Stromal cell of bone marrow (primary cell): ENCODE results near the gene DDHD1.
A peak's percentile ranks its signal among the peaks of the same experiment; 100 is the strongest.
"Not testable (repeated sequence)": the region's sequence is repeated elsewhere in the genome, so short reads cannot be mapped to it uniquely, and the experiment has no call there.

Experiments used
- DNase-seq: peaks from one replicate; pipeline ENCODE4 v3.0.0-alpha.2; 2012; ENCODE audit warnings: low read depth

Gene DDHD1

GRCh38 chr14:53108292-53109104, 44.6 kb downstream of the DDHD1 start:
- DNase-seq, result peak; percentile 17

- no peak for DNase-seq
These were observed 46.4 kb downstream of the DDHD1 start for GRCh38 chr14:53106768-53107167.

DNA sequence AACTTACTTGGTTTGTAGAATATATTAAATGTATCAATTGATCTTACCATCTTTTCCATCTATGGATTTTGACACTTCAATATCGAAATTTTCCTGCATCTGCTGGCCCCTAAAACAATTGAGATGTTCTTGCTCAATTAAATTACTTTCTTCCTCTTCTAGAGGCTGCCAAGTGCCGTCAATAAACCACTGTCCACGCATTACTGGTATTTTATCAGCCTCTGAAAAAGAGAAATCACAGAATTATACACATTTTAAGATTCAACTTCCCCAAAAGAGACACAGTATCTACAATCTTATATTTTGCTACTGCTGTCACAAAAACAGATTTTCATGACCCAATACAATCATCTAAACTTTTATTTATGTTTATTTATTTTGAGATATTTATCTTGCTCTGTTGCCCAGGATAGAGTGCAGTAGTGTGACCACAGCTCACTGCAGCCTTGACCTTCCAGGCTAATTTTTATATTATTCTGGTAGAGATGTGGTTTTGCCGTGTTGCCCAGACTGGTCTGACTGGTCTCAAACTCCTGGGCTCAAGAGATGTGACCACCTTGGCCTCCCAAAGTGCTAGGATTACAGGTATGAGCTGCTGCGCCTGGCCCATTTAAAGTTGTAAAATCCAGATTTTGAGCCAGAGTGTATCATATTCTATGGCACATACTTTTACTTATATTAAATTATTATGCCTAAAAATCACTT, 49.3 kb downstream of the DDHD1 start:
- no peak for DNase-seq

DNA sequence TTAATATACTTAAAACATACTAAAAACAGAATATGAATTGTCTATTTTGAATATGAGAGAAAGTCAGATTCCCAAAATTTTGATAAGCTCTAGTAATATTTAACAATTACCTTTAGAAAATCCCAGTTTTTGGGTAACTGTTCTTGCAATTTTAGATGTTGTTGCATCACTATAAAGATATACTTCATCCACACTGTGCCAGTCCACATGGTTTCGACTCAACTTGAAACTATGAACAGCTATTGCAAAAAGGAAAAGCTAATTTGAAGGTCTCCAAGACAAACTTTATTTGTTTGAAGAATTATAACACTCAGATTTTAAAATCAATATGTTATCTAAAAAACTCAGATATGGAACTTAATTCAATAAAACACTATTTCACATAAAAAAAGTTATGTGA, 59.9 kb downstream of the DDHD1 start:
- peak; percentile 43 for DNase-seq

DNA sequence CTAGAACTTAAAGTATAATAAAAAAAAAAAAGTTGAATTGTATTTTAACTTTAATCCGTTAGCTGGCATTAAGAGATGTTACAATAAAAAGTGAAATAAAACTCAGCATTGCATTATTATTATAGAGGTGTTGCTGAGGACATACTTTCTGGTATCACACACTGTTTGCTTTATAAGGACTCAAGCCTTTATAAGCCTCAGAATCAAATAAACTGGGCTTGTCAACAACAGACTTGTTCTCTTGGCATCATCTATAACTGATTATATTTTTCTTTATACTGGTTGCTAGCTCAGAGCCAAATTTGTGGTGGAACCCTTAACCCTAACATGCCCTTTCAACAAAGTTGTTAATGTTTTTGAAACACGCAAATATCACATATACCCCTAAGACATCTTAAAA, 62.3 kb downstream of the DDHD1 start:
- no peak for DNase-seq

- not testable (repeated sequence) for DNase-seq
These were observed 68.2 kb downstream of the DDHD1 start for GRCh38 chr14:53084954-53085353.

DNA sequence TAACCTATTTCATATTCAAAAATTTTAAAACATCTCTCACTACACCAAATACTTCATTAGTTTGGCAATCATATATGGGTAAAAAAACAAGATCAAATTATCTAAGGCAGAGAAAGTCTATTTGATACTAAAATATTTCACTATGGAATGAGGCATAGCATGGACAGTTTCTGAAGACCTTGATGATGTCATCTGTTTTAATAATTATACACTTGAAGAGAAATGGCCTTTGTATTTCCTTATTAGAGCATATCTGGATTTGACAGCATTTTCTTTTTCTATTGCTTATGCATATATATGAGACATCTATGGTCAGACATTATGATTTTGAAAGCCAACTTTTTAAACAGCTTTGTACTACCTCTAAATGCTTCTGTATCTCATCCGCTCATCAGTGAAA, 88.6 kb downstream of the DDHD1 start:
- no peak for DNase-seq

- no peak for DNase-seq
These were observed 90.3 kb downstream of the DDHD1 start for GRCh38 chr14:53062856-53063255.

DNA sequence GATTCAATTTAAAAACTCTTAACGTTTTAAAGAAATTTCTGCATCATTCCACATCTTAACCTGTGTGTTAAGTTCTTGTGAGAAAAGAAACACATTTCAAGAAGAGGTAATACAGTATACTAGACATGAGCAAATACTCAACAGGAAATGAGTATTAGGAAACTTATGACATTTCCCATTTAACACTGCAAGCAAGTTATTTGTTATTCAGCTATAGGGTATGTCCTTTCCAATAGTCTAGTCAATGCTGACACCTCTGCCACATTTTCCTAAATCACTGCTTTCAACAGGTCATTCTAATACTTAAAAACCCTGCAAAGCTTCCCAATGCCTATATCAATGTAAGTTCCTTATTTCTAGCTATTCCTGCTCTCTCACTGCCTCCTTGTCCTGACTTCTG, 93.1 kb downstream of the DDHD1 start:
- DNase-seq, result no peak

GRCh38 chr14:53055003-53055402, 98.1 kb downstream of the DDHD1 start:
- DNase-seq, result peak; percentile 59

- DNase-seq, result peak; percentile 81
These were observed 98.7 kb downstream of the DDHD1 start for GRCh38 chr14:53054457-53054856.

DNA sequence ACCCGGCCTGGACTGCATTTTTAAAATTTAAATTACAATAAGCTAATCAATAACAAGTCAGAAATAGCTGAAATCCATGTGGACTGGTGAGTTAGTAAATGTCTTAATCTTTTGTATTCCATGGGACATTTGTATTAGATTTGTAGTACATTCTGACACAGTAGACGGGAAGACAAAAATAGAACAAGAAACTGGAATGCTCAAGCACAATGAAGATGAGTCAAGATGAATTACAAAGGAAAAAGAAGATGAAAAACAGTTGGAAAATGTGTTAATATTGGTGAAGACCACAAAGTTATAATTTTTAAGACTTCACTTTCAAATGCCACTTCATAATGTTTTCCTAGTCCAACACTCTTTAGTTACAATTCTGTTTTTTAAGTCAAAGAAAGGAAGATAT, 104.5 kb downstream of the DDHD1 start:
- DNase-seq, result no peak

DNA sequence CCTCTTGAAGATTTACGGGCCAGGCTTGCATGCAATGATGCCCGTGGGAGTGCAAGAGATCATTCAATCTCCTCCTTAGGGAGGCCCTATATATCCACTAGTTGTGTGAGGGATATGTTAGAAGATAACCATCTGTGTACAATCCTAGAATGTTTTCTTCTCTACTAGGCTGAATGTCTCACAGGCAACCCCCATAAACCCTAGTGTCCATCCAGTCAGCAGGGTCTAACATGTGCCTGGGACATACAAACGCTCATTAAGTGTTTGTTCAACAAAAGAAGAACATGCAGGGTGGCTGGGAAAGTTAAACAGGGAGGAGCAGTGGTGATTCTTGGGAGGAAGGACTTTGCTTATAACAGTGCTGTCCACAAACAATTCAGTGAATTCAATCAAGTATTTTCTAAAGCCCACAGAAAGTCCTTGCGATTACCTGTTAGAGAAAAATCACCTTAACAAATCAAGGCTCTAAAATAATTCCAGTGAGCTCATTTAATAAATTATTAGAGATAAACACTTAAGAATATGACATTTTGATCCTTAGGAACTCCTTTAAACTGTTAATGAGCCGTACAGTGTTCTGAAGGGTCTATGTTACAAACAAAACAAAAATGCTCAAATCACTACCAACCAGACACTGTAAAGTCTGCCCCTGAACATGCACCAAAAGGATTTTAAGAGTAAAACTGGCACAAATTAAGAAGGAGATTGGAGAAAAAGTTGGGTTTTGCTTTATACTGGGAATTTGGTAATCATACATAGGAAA, 105.6 kb downstream of the DDHD1 start:
- DNase-seq, result no peak

- peak; percentile 52 for DNase-seq
These were observed 108.6 kb downstream of the DDHD1 start for GRCh38 chr14:53044486-53044885.

- DNase-seq, result no peak
These were observed 110.0 kb downstream of the DDHD1 start for GRCh38 chr14:53043027-53043581.

GRCh38 chr14:53042480-53042879, 110.6 kb downstream of the DDHD1 start:
- DNase-seq, result no peak

DNA sequence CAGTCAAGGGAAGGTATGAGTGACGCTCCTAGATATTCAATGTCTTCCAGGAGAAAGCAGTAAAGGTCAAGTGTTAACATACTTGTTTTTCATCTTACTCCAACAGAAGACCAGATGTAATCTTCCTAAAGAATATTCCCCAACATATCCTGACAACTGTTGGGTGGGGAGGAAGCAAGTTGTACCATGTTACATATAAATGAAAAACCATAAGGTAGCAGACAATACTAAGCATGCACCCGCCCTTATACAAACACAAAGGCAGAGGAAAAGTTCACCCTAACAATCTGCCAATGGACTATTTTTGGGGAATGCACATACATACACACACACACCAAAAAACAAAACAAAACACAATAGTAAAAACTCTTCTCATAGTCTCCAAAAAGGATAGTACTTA, 112.1 kb downstream of the DDHD1 start:
- no peak for DNase-seq

DNA sequence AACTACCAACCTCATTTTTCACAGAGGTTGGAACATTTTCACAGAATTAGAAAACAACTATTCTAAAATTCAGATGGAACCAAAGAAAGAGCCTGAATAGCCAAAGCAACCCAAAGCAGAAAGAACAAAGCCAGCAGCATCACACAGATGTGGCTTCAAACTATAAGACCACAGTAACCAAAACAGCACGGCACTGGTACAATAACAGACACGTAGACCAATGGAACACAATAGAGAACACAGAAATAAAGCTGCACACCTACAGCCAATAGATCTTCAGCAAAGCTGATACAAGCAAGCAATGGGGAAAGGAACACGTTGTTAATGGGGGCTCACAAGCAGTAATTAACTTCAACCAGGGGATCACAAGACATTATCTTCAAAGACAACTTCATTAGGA, 114.5 kb downstream of the DDHD1 start:
- no peak for DNase-seq

DNA sequence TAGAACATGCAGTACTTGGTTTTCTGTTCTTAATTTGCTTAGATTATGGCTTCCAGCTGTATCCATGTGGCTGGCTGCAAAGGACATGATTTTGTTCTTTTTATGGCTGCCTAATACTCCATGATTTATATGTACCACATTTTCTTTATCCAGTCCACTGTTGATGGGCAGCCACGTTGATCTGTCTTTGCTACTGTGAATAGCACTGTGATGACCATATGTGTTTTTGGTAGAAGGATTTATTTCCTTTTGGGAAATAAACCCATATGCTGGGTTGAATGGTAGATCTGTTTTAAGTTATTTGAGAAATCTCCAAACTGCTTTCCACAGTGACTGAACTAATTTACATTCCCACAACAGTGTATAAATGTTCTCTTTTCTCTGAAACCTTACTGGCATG, 116.1 kb downstream of the DDHD1 start:
- DNase-seq, result no peak

- no peak for DNase-seq
These were observed 117.5 kb downstream of the DDHD1 start for GRCh38 chr14:53035336-53036210.

DNA sequence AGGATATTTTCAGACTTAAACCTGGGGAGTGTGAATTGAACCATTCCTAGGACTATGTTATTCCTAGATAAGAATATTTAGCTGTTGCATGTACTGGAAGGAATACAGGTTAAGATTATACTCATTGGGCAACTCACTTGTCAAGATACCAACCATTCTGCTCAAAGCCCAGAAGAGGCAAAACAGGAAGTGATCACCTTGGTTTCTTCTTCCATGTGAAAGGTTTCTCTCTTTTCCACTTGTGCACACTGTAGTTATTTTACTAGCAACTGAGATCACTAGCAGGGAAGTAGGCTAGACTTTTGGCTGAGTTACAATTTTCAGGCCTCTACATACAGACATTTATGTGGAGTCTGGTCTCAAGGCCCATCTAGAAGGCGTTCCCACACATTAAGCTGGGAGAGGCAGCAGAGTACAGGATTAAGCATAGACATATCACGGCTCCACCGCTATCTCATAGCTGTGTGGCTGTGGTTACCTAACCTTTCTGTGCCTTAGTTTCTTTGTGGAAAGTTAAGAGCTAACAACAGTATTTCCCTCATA, 118.4 kb downstream of the DDHD1 start:
- no peak for DNase-seq
